GM12878 (cell line): ENCODE results near the gene KLHDC10.

Experiments used
- CEBPB ChIP-seq, 2 experiments: fragments of 150-350 bp in 1 of 2; IDR thresholded peaks; 2 replicates each; pipeline ENCODE4 v1.6.1; 2012 to 2014; ENCODE audit warnings: low read depth in 2 of 2, low read length in 2 of 2, borderline replicate concordance in 1 of 2, inconsistent platforms in 1 of 2
- CHD4 ChIP-seq: fragments of 200-600 bp; sonication (generic); IDR thresholded peaks from 2 replicates; pipeline ENCODE4 v1.6.1; 2016; ENCODE audit warnings: mild to moderate bottlenecking
- ESRRA ChIP-seq: IDR thresholded peaks from 2 replicates; pipeline ENCODE4 v1.6.1; 2012; ENCODE audit warnings: mild to moderate bottlenecking, low read length, improper control_type of control experiment
- RELA ChIP-seq: fragments of 450-650 bp; IDR thresholded peaks from 2 replicates; pipeline ENCODE4 v1.8.0; 2014; ENCODE audit warnings: borderline replicate concordance; ENCODE audit not compliant: partially characterized antibody

GRCh38 chr7:130129011-130129411 lies 58.7 kb downstream of the KLHDC10 start:
- TF ChIP-seq ESRRA (no peak), CEBPB (IDR thresholded peaks at IDR 0.05; ENCODE audit: borderline replicate concordance in 1 of 2, low read depth in 2 of 2, low read length in 2 of 2) (no peak), CHD4 (no peak), RELA (no peak)
